OCI-LY1 (cell line): ENCODE measurements around the gene SDK1.

Experiments
- EZH2 ChIP-seq: fragments of 200-600 bp; sonication (generic), shearing (Covaris generic); IDR thresholded peaks from 2 replicates; pipeline ENCODE4 v1.8.0; 2017; ENCODE audit warnings: borderline replicate concordance, mixed run types, mild to moderate bottlenecking, antibody characterized with exemption, low read length, moderate library complexity, mixed read lengths
- TF ChIP-seq, protein P1 (sequence below): fragments of 200-600 bp; sonication (generic), shearing (Covaris generic); IDR thresholded peaks from 2 replicates; pipeline ENCODE4 v1.5.1; 2017; ENCODE audit warnings: mild to moderate bottlenecking, antibody characterized with exemption, low read length, moderate library complexity, mixed read lengths

DNA sequence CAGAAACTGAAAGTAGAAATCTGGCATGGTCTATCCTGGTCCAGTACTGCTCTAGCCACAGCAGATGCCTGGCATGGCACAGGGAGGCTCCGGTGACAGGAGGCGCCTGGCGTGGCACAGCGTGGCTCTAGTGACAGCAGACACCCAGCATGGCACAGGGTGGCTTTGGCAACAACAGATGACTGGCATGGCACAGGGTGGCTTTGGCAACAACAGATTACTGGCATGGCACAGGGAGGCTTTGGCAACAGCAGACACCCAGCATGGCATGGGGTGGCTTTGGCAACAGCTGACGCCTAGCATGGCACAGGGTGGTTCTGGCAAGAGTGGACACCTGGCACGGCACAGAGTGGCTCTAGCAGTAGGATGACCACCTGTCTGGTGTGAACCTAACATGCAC is 900.5 kb downstream of the SDK1 start:
- no peak for TF ChIP-seq EZH2
- TF ChIP-seq, protein P1, sequence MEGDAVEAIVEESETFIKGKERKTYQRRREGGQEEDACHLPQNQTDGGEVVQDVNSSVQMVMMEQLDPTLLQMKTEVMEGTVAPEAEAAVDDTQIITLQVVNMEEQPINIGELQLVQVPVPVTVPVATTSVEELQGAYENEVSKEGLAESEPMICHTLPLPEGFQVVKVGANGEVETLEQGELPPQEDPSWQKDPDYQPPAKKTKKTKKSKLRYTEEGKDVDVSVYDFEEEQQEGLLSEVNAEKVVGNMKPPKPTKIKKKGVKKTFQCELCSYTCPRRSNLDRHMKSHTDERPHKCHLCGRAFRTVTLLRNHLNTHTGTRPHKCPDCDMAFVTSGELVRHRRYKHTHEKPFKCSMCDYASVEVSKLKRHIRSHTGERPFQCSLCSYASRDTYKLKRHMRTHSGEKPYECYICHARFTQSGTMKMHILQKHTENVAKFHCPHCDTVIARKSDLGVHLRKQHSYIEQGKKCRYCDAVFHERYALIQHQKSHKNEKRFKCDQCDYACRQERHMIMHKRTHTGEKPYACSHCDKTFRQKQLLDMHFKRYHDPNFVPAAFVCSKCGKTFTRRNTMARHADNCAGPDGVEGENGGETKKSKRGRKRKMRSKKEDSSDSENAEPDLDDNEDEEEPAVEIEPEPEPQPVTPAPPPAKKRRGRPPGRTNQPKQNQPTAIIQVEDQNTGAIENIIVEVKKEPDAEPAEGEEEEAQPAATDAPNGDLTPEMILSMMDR: no peak
